H9 (cell line): ENCODE measurements around the gene KIF16B. TPM values are rescaled to one million over a fixed set of nuclear protein-coding genes. Genes with fewer than 3 reads are reported as not detected.

Experiments
- DNase-seq: peaks from one replicate; pipeline ENCODE4 v3.0.0-alpha.2; 2017
- H2AFZ ChIP-seq: one replicate; pipeline ENCODE4 v1.6.1; 2013; ENCODE audit warnings: mild to moderate bottlenecking, low read length, control low read depth, moderate library complexity
- H2AK5ac ChIP-seq: 2 replicates; pipeline ENCODE4 v1.6.1; 2013; ENCODE audit warnings: low read length, control low read depth, mixed read lengths; ENCODE audit not compliant: insufficient read length
- H2BK120ac ChIP-seq: one replicate; pipeline ENCODE4 v1.6.1; 2013; ENCODE audit warnings: low read depth, mild to moderate bottlenecking, low read length, control low read depth, inconsistent platforms; ENCODE audit not compliant: poor library complexity, severe bottlenecking
- H2BK12ac ChIP-seq: 2 replicates; pipeline ENCODE4 v1.6.1; 2013; ENCODE audit warnings: low read length, control low read depth, mixed read lengths, low read depth; ENCODE audit not compliant: insufficient read length
- H2BK15ac ChIP-seq: 2 replicates; pipeline ENCODE4 v1.6.1; 2013; ENCODE audit warnings: low read depth, low read length, control low read depth
- H2BK20ac ChIP-seq: one replicate; pipeline ENCODE4 v1.6.1; 2013; ENCODE audit warnings: low read depth, mild to moderate bottlenecking, low read length, control low read depth, inconsistent platforms; ENCODE audit not compliant: poor library complexity, severe bottlenecking
- H2BK5ac ChIP-seq: 2 replicates; pipeline ENCODE4 v1.6.1; 2013; ENCODE audit warnings: low read length, control low read depth, mixed read lengths; ENCODE audit not compliant: insufficient read length
- H3K14ac ChIP-seq: 2 replicates; pipeline ENCODE4 v1.6.1; 2013; ENCODE audit warnings: low read length, control low read depth; ENCODE audit not compliant: insufficient read depth
- H3K18ac ChIP-seq: 2 replicates; pipeline ENCODE4 v1.6.1; 2013; ENCODE audit warnings: low read depth, mild to moderate bottlenecking, mixed read lengths, low read length, control low read depth; ENCODE audit not compliant: insufficient read length
- H3K23ac ChIP-seq: 2 replicates; pipeline ENCODE4 v1.6.1; 2013; ENCODE audit warnings: low read length, control low read depth, mixed read lengths, low read depth; ENCODE audit not compliant: insufficient read length
- H3K23me2 ChIP-seq: 2 replicates; pipeline ENCODE4 v1.6.1; 2013; ENCODE audit warnings: low read depth, mild to moderate bottlenecking, mixed read lengths, low read length, control low read depth; ENCODE audit not compliant: insufficient read length, poor library complexity, severe bottlenecking
- H3K27ac ChIP-seq: 2 replicates; pipeline ENCODE4 v1.5.1; 2013; ENCODE audit warnings: low read length, control low read depth, mixed read lengths, low read depth; ENCODE audit not compliant: insufficient read length
- H3K27me3 ChIP-seq: 2 replicates; pipeline ENCODE4 v1.6.1; 2013; ENCODE audit warnings: low read length, control low read depth, inconsistent platforms; ENCODE audit not compliant: insufficient read depth
- H3K4ac ChIP-seq: 2 replicates; pipeline ENCODE4 v1.6.1; 2013; ENCODE audit warnings: low read depth, mild to moderate bottlenecking, control low read depth, inconsistent platforms, low read length, moderate library complexity
- H3K4me1 ChIP-seq: 2 replicates; pipeline ENCODE4 v1.6.1; 2013; ENCODE audit warnings: low read length, control low read depth, inconsistent platforms; ENCODE audit not compliant: insufficient read depth
- H3K4me2 ChIP-seq: 2 replicates; pipeline ENCODE4 v1.6.1; 2013; ENCODE audit warnings: low read length, control low read depth, mixed read lengths; ENCODE audit not compliant: insufficient read length, insufficient read depth
- H3K56ac ChIP-seq: 2 replicates; pipeline ENCODE4 v1.6.1; 2013; ENCODE audit warnings: low read depth, mild to moderate bottlenecking, mixed read lengths, low read length, control low read depth; ENCODE audit not compliant: insufficient read length
- H3K79me1 ChIP-seq: 2 replicates; pipeline ENCODE4 v1.6.1; 2013; ENCODE audit warnings: low read depth, mild to moderate bottlenecking, moderate library complexity, low read length, control low read depth, inconsistent platforms; ENCODE audit not compliant: insufficient read depth, poor library complexity, severe bottlenecking
- H3K79me2 ChIP-seq: 2 replicates; pipeline ENCODE4 v1.6.1; 2013; ENCODE audit warnings: low read length, control low read depth, inconsistent platforms; ENCODE audit not compliant: insufficient read depth
- H3K9ac ChIP-seq: 2 replicates; pipeline ENCODE4 v1.6.1; 2013; ENCODE audit warnings: low read length, control low read depth, mixed read lengths; ENCODE audit not compliant: insufficient read length; ENCODE audit errors: extremely low read depth
- H3K9me3 ChIP-seq: one replicate; pipeline ENCODE4 v1.6.1; 2013; ENCODE audit warnings: low read depth, low read length, inconsistent platforms; ENCODE audit not compliant: control insufficient read depth
- H3T11ph ChIP-seq: one replicate; pipeline ENCODE4 v1.6.1; 2013; ENCODE audit warnings: mild to moderate bottlenecking, low read length, control low read depth, inconsistent platforms
- H4K20me1 ChIP-seq: one replicate; pipeline ENCODE4 v1.6.1; 2013; ENCODE audit not compliant: control insufficient read depth, insufficient read length, insufficient read depth
- H4K5ac ChIP-seq: 2 replicates; pipeline ENCODE4 v1.6.1; 2013; ENCODE audit warnings: low read depth, mild to moderate bottlenecking, mixed read lengths, low read length, control low read depth; ENCODE audit not compliant: insufficient read length
- H4K8ac ChIP-seq: replicated peaks from 2 replicates; pipeline ENCODE4 v1.6.1; 2013; ENCODE audit warnings: low read length, control low read depth, mixed read lengths, low read depth; ENCODE audit not compliant: insufficient read length
- H4K91ac ChIP-seq: 2 replicates; pipeline ENCODE4 v1.6.1; 2013; ENCODE audit warnings: low read depth, mild to moderate bottlenecking, moderate library complexity, mixed read lengths, low read length, control low read depth; ENCODE audit not compliant: insufficient read length
- H3K27ac Mint-ChIP-seq, 3 experiments: 2 replicates in 2 of 3; 3 replicates in 1 of 3; pipeline ENCODE4 v1.8.0; 2020 to 2021; ENCODE audit warnings: mixed read lengths in 3 of 3, mild to moderate bottlenecking in 1 of 3, moderate library complexity in 1 of 3
- H3K27me3 Mint-ChIP-seq: 2 replicates; pipeline ENCODE4 v1.8.0; 2021; ENCODE audit warnings: low read depth, mild to moderate bottlenecking, moderate library complexity, mixed read lengths
- H3K36me3 Mint-ChIP-seq, 3 experiments: 2 replicates in 2 of 3; 3 replicates in 1 of 3; pipeline ENCODE4 v1.8.0; 2020 to 2021; ENCODE audit warnings: low read depth in 3 of 3, mixed read lengths in 3 of 3; ENCODE audit not compliant: insufficient read depth in 1 of 3
- H3K4me1 Mint-ChIP-seq, 2 experiments: 2 replicates each; pipeline ENCODE4 v1.8.0; 2020; ENCODE audit warnings: mixed read lengths in 2 of 2
- H3K4me3 Mint-ChIP-seq, 2 experiments: 2 replicates in 1 of 2; 3 replicates in 1 of 2; pipeline ENCODE4 v1.8.0; 2020 to 2021; ENCODE audit warnings: mild to moderate bottlenecking in 2 of 2, mixed read lengths in 2 of 2, moderate library complexity in 1 of 2
- H3K9me3 Mint-ChIP-seq, 2 experiments: 2 replicates in 1 of 2; 3 replicates in 1 of 2; pipeline ENCODE4 v1.8.0; 2020; ENCODE audit warnings: mild to moderate bottlenecking in 2 of 2, mixed read lengths in 2 of 2, moderate library complexity in 1 of 2
- CTCF ChIP-seq: fragments of 200-600 bp; sonication (generic); conservative IDR thresholded peaks from 3 replicates; pipeline ENCODE4 v1.8.0; 2021; ENCODE audit warnings: antibody characterized with exemption, mild to moderate bottlenecking
- WGBS: extraction: QIAGEN DNeasy Blood & Tissue Kit; methylation state at CpG from one replicate; pipeline ENCODE4 v1.1.7; 2013; ENCODE audit warnings: missing lambda C conversion rate, low lambda C conversion rate, mixed read lengths; ENCODE audit not compliant: insufficient read length; ENCODE audit errors: extremely low coverage; 5-methylcytosine and 5-hydroxymethylcytosine counted together
- total RNA-seq: library from RNA; stranded (reverse); gene quantifications from 2 replicates; pipeline ENCODE4 v1.2.1, GENCODE V29; 2021

The KIF16B gene
- total RNA-seq, 1 experiment from 2014 or later, result 7.4 TPM

- H3K14ac ChIP-seq, result no peak overlapping the region
- Mint-ChIP-seq H3K36me3 (no peaks in the 10 kb centered on the region; a peak in 1 of 7 replicates), H3K27me3 (no peaks in the 10 kb centered on the region), H3K4me1 (peaks cover 6 to 10% of the 10 kb centered on the region in 2 experiments; a peak in 3 of 4 replicates), H3K27ac (peak overlapping the region in 1 of 3 experiments; percentile 15; a peak in 2 of 7 replicates), H3K4me3 (no peak overlapping the region), H3K9me3 (no peaks in the 10 kb centered on the region)
- H4K20me1 ChIP-seq, result no peaks in the 10 kb centered on the region
- H4K5ac ChIP-seq, result no peak overlapping the region
- peaks cover 2% of the 10 kb centered on the region; the same call in 1 of the 2 replicates for H3K4me1 ChIP-seq
- no peak overlapping the region for H2AK5ac ChIP-seq
- no peak overlapping the region for H3T11ph ChIP-seq
- H3K18ac ChIP-seq, result no peak overlapping the region
- H2BK15ac ChIP-seq, result no peak overlapping the region
- no peak overlapping the region for H2AFZ ChIP-seq
- H3K79me2 ChIP-seq, result no peaks in the 10 kb centered on the region
- no peak overlapping the region for H3K4ac ChIP-seq
- no peak overlapping the region for H4K91ac ChIP-seq
- no peaks in the 10 kb centered on the region for H3K79me1 ChIP-seq
- TF ChIP-seq CTCF, result no peak
- no peak overlapping the region for H3K56ac ChIP-seq
- H3K9me3 ChIP-seq, result no peaks in the 10 kb centered on the region
- H4K8ac ChIP-seq, result no peak overlapping the region
- no CpG with 5 or more reads among the region's 4 CpGs for WGBS
- H3K27me3 ChIP-seq, result no peaks in the 10 kb centered on the region
- H3K27ac ChIP-seq, result no peak overlapping the region
- H2BK5ac ChIP-seq, result no peak overlapping the region
- no peak overlapping the region for H3K23ac ChIP-seq
- no peaks in the 10 kb centered on the region for H3K23me2 ChIP-seq
- no peak overlapping the region for H3K4me2 ChIP-seq
- no peak overlapping the region for H2BK20ac ChIP-seq
- DNase-seq, result no peak
- no peak overlapping the region for H2BK12ac ChIP-seq
- H3K9ac ChIP-seq, result no peak overlapping the region
- no peak overlapping the region for H2BK120ac ChIP-seq
These were observed 220.9 kb downstream of the KIF16B start for GRCh38 chr20:16352321-16352720.
